DMS153 (cell line): ENCODE results near the gene SLC35F1.

ENCODE experiments used
- DNase-seq: peaks from one replicate; lab custom pipeline; 2025; lab: John Stamatoyannopoulos, UW

SLC35F1 gene

DNA sequence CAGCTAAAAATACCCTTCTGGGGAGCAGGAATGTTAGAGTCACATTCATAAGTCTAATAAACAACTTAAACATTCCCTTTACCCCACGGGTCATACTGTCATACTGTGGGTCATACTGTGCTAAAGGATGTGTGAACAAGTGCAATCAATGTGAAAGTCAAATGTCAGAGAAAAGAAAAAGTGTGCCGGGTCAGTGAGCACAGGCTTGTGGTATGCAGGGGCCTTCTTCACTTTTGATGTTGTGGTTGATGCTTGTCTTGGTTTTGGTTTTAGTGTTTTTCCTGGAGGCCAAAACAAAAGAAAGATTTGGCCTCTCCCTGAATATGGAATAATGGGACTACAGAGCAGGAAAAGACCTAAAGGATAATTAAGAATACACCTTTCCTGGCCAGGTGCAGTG is 373.1 kb downstream of the SLC35F1 start:
- DNase-seq: no peak

DNA sequence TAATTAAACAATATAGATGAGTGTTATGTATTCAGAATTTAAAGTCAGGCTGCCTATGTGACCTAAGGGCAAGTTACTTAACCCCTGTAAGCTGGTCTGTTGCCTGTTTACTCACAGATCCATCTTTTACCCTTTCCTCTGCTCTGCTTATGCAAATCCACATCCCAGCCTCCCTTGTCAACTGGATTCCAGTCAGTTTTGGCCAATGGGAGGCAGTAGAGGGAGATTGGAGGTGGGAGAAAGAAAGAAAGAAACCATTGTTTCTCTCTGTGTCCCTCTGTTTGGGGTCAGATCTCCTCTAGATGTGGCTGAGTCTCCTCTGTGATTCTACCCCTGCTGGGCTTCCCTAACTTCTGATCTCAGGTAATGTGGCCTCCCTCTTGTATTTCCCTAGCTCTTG is 374.2 kb downstream of the SLC35F1 start:
- DNase-seq: no peak

DNA sequence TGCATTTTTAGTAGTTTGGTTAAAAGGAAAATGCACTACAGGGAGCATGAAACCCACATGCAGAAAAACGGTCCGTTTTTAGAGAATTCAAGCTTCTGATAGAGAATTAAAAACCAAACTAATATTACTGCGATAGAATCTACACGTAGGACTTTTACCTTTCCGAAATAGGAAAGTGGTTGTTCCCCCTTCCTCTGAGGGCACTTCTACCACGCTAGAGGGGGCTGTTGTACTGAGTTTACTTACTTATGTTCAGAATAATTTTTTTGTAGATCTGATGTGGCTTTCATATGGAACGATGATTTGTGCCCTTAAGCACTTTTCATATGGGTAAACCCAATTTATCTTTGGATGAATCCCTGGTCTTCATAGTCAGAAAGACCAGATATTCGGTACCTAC is 376.7 kb downstream of the SLC35F1 start:
- DNase-seq: peak; percentile 19

DNA sequence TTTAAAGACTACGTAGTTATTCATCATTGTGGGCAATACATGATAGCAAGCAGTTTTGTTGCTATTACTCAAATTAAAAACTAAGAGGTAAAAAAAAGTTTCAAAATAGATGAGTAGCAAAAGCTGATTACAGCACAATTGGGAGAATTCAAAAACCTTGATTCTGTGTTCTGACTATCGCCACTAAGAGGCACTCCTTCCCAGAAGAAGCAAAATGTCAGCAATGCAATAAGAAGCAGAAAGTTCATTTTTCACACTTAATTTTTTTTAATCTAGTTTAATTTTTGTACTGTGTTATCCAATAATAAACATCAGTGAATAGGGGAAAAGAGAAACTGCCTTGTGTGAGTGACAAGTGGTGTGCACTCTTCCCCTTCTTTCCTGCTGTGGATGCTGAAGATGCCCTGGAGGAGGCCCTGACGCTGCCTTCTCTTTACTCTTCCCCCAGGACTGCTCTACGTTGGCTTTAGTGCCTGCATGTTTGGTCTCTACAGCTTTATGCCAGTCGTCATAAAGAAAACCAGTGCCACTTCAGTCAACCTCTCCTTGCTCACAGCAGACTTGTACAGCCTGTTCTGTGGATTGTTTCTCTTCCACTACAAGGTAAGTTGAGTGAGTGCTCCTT is 377.8 kb downstream of the SLC35F1 start:
- no peak for DNase-seq

DNA sequence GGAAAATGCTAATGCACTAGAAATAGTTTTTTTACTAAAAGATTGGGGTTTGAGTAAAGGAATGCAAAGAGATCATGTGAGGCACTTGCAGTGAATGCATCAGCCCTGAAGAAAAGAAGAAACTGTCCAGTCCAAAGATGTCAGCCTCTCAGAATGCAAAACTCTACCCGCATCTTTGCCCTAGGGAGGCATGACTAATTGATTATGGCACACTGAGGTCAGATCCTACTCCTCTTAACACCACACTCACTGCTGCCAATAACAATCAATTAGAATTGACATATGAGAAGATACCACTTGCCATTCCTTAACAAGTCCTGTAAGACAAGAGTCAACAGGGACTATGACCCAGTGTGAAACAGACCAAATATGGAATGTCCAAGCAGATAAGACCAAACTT is 378.7 kb downstream of the SLC35F1 start:
- DNase-seq: no peak

DNA sequence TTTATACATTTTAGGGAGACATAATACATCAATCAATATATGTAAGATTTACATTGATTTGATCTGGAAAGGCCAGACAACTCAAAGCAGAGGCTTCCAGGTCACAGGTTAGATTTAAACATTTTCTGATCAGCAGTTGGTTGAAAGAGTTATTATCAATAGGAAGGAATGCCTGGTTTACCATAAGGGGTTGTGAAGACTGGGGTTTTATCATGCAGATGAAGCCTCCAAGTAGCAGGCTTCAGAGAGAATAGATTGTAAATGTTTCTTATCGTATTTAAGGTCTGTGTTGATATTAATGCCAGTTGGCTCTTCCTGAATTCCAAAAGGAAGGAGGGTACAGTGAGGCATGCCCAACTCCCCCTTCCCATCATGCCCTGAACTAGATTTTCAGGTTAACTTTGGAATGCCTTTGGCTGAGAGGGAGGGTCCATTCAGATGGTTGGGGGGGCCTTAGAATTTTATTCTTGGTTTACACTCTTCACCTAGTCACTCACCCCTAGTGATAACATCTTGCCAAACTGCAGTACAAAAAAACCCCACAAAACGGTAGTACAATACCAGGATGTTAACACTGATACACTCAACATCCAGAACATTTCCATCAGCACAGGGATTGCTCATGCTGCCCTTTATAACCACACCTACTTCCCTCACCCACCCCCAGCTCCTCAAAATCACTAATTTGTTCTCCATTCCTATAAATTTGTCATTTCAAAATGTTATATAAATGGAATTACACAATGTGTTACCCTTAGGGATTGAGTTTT is 381.5 kb downstream of the SLC35F1 start:
- no peak for DNase-seq

DNA sequence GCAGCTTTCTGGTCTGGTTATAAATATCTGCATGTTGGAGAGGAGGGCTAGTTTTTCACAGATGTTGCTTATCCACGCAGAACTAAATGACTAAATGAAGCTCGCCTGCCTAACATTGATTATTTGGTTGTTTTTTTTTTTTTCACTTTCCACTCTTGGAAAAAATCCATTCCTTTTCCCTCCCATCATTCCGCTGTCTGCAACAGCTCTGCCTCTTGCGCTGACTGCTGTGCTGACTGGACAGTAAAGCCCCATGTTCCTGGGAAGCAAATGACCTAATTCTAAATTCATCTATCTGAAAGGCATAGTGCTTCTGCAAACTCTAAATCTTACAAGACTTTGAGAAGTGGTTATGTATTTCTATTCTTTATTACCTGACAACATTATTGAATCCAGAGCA is 385.5 kb downstream of the SLC35F1 start:
- DNase-seq: no peak

DNA sequence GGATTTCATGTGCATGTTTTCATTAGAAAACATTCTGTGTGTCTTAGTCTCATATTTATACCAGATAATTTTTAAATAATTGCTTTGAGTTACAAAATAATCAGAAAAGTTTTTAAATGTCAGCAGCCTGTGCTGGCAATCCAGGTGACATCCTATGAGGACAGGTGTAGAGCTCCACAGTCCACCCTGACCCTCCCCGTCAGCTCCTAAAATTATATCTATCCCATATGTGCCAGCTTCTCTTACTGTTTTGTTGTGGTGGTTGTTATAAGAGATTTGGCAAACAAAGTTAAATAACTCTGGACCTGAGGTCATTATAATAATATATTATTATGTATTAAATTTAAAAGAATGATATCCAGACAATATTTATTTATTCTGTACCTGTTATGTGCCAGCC is 387.8 kb downstream of the SLC35F1 start:
- DNase-seq: no peak

DNA sequence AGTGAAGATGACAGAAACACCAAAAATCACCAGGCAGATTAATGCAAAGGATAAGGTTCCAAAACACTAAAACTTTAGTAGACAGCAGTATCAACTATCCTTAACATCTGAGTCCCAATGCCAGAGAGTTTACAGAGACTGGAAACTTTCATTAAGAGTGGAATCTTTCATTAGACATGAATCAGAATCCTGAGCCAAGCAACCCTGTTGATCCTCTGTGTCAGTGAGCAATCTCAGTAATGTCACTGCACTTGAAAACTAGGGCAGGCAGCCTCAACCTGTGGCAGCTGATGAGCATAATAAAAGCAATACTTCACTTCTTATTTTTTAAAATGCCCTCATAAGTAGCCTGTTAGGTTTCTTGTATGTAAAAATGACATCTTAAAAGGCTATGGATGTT is 388.3 kb downstream of the SLC35F1 start:
- DNase-seq: no peak

DNA sequence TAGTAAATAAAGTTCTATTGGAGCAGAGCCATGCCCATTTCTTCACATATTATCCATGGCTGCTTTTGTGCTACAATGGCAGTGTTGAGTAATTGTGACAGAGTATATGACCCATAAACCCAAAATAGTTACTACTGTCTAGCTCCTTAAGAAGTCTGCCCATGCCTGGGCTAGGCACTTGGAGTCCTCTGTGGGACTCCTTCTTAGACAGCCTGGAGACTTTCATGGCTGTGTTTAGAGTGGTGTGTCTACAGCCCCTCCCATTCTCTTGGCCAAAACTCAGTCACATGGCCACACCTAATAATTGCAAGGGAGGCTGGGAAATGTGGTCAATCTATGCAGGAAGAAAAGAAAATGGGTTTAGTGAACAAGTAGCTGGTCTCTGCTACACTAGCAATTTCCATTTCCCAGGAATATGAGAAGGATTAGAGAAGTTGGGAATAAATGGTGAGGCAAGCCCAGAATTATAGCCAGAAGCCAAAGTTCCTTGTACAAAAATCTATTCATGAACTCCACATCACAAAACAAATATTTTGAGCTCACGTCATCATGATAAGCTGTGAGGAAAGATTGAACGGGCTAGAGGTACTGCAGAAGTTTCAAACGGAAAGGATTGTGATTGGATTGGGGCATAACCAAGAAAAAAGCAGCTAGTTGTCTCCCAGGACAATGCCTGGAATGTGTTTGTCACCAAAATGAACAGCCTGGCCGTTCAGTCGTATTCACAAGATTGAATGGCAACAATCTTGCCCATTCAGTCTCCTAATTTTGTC is 389.3 kb downstream of the SLC35F1 start:
- no peak for DNase-seq

DNA sequence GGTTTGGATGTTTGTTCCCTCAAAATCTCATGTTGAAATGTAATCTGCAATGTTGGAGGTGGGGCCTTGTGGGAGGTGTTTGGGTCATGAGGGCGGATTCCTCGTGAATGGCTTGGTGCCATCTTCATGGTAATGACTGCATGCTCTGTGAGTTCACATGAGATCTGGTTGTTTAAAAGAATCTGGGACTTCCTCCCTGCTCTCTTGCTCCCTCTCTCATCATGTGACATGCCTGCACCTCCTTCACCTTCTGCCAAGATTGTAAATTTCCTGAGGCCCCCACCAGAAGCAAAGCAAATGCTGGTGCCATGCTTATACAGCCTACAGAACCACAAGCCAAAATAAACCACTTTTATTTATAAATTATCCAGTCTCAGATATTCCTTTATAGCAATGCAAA is 390.8 kb downstream of the SLC35F1 start:
- no peak for DNase-seq

DNA sequence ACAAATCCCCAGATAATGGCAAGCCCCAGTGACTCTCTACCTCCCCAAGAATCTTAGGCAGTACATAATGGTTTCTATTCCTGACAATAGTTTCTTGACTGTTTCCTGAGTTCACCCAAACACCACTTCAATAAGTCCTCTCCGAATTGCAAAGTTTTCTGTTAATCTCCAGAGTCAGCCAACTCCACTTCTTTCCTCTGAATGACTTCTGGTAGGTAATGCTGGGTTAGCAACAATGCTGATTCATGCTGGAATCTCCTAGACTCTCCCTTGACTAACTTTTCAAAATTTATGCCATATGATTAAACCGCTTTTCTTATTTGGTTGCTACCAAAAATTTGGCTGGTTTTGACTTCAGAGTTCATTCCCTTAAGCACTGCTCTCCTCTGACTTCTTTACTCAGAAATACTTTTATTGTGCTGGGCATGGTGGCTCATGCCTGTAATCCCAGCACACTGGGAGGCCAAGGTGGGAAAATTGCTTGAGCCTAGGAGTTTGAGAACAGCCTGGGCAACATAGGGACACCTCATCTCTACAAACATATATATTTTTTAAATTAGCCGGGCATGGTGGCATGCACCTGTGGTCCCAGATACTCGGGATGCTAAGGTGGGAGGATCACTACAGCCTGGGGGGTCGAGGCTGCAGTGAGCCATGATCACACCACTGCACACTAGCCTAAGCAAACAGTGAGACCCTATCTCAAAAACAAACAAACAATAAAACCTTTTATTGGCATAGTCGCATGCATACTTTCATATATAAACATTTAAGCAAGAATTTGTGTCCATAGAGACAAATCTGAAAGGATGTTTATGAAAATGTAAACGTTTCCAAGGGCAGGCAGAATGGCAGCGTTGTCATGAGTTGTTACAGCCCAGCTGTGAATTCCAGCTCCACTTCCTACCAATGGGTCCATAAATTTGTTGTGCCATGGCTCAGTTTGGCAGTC is 391.7 kb downstream of the SLC35F1 start:
- no peak for DNase-seq

DNA sequence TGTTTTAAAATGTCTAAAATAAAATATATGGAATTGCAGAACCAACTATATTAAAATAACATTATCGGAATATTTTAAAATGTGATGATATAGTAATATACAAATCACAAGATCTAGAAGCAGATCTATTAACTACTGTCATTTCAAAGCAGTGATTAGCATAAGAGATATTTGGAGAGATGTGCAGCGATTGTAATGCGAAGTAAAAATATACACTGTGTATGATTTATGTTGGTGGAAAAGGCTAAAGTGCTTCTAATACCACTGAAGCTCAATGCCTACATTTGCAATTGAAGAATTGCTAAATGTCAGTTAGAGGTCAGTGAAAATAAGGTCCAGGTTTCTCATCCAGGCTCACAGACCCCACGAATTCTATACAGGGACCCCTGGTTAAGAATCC is 392.4 kb downstream of the SLC35F1 start:
- no peak for DNase-seq

DNA sequence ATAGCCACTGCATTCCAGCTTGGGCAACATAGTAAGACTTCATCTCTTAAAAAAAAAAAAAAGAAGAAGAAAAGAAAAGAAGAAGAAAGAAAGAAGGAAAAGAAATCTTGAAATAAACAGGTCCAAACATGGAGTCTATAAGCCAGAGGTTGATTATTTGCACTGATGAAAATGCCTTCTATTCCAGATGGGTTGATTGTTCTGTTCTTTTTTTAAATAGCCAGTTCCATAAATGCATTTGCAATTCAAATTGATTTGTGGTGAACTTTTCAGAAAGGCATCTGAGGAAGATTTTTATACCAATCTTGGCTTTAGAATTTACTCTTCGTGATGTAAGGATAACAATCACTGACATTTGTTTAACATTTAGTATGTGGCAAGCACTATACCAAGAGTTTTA is 397.3 kb downstream of the SLC35F1 start:
- DNase-seq: no peak

DNA sequence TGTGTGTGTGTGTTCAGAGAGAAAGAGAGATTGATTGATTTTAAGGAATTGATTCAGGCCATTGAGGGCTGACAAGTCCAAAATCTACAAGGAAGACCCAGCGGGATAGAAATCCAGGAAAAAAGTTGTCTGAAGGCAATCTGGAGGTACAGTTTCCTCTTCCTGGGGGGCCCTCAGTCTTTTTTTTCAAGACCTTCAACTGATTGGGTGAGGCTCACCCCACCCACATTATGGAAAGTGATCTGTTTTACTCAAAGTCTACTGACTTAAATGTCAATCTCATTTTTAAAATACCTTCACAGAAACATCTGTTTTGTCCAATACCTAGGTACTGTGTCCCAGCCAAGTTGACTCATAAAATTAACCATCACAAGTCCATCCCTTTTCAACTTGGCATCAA is 398.0 kb downstream of the SLC35F1 start:
- no peak for DNase-seq

DNA sequence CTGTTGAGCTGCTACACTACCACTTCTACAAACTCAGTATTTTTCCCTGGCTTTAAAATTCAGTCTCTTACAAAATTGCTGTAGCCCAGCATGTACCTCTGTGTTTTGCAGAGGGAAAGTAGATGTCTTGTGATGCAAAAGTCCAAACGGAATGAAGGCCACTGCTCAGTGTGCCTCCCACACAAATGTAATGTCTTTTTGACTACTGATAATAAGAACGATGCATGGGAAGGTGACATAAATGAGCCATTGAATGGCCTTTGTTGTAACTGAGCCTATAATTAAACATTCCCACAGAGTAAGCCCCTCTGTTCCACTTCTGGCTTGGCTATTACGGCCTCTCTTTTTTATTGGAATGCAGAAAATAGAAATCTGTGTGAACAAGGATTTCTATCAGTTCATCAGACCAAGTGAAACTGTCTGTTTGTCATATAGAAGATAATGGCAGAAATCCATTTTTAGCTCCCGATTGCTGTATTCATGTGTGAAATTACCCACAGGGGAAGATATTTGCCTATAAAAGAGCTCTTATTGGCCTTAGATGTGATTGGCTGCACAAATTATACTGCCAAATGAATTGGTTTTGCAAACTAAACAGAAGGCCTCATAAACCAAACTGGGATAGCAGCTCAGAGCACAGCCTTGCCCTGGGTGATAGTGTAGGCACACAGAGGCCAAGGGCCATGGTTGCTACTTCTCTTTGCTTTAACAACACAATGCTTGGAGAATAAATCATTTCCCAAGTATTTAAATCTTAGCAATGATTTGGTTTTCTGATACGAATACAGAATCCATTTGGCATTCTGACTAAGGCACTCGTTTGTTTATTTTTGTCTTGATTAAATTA is 399.6 kb downstream of the SLC35F1 start:
- no peak for DNase-seq

DNA sequence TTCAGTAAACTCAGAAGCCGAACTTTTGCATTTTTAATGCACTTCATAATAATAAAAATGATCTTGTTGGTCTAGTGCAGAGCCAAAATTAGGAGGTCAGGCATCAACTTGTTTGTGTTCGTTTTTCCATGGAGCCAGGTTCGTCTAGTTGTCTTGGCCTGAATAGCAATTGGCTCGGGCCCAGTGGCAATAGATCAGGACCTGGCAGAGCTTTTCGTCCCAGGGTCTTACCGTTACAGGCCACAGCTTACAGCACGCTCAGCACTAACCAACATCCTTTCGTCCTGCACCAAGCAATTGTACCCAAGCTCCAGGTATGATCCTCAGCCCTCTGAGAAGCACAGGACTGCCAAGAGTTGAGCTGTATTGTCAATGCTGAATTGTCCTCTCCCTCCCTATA is 400.5 kb downstream of the SLC35F1 start:
- DNase-seq: no peak

DNA sequence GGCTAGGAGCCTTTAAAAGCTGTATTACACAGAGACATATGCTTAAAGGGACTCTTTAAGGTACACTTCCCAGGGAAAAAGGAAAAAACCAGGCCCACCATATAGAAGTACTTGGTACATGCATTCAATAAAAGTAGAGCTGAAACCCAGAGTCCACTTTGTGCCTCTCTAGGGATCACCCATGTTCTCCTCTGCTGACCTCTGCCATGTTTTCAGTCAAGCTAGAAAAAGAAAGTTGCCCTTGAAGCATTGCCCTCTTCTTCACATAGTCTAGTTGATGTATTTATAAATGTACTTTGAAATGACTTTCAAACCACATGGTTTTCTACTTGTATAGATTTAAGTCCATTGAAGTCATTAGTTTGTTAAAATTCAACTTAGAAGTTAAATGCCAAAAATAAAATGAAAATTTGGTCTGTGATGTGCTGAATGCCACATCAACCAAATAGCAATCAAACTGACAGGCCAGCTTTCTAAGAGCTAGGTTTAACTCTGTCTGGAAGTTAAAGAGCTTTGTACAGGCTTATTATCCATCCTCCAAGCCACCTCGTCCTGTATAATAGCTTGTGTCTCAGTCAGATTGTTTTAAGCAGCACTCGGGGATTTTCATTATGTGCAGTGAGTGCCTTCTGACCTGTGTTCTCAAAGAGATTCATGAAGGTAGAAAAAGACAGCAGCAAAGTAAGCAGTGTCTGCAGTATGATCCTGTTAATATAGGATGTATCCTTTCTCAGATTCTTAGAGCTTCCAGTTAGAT is 402.5 kb downstream of the SLC35F1 start:
- DNase-seq: no peak

DNA sequence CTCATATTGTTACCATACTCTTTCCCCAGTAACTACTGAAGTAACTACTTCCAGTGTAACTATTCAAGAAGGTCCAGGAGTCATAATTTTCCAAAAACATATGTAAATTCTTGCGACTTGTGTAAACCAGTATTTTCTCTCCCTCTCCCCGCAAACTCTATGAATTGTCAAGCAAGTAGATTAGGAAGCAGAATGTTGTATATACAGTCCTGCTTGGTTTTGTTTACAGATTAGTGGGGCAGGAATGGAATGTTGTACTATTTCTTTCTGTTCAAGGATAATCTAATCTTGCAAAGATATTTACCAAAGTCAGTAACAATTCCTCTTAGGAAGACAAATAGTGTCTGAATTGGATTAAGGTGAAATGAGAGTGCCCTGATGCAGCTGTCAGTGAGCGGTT is 406.1 kb downstream of the SLC35F1 start:
- DNase-seq: no peak

DNA sequence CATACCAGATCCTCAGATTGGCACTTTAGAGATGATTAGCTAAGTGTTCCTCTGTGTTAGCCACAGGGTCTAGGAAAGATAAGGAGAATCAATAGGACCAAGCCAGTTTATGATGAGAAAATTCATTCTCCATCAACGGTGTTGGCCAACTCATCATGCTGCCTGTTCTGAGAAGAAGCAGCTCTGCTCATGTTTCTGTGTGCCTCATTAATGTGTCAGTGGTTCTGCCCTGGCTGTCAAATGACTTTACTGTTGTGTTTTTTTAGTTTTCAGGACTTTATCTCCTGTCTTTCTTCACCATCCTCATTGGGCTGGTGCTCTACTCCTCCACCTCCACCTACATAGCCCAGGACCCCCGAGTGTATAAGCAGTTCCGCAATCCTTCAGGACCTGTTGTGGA is 406.7 kb downstream of the SLC35F1 start:
- no peak for DNase-seq
